ENCODE data around the gene KRTDAP. TPM values are rescaled to one million over a fixed set of nuclear protein-coding genes. Genes with fewer than 3 reads are reported as not detected.

Gene KRTDAP
- total and polyA plus RNA-seq, 10 of the 15 experiments (the other 5 are each of a cell fraction or from before 2014, with no cell fraction given), result 0.23 TPM; not detected in 9

DNA sequence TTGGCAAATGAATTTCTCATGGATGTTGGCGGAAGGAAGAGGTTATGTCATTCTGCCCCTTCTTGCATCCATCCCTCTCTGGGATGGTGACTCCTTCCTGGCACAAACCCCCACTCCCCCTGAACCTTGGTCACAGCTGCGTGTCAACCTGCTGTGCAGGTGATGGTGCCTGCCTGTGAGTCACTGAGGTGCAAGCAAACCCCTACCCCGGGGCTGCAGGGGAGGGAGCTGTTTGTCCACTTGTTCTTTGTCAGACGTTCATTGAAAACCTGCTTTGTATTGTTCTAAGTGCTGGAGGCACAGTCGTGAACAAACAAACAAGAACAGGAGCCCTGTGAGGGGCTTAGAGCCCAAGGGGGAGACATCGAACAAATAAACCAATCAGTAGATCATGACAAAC lies 41.0 kb upstream of the KRTDAP start:
- ChIA-PET RAD21 (ENCODE audit: unreplicated experiment) (no interaction called here), CTCF (interaction anchor here (2.8 to 3.3 kb wide), 2 partner anchors 17 to 21 kb away, joined by 7 to 11 read pairs; no protein-coding TSS in a partner anchor), POLR2A (no interaction called here), SMC1A (ENCODE audit: uncharacterized antibody, unreplicated experiment) (interaction anchor here (0.9 to 1.0 kb wide), 2 partner anchors 23 to 219 kb away, joined by 3 read pairs; no protein-coding TSS in a partner anchor)
- FAIRE-seq (no peak), DNase-seq (ENCODE audit: low read depth, low spot score) (no peak), ATAC-seq (no peak)
- H3K36me3 ChIP-seq (ENCODE audit: control insufficient read depth in 2 of 2, insufficient read depth in 2 of 2, low read length in 1 of 2), result no peaks in the 10 kb centered on the region
- peaks cover 0 to 13% of the 10 kb centered on the region in 2 experiments; a peak in 3 of 4 replicates for H3K27me3 ChIP-seq (replicated peaks in 1 of 2; ENCODE audit: control insufficient read depth in 2 of 2, insufficient read depth in 2 of 2, low read length in 1 of 2)
- TF ChIP-seq HDAC6 (IDR thresholded peaks at IDR 0.05; ENCODE audit: unreplicated experiment) (no peak), FOXK2 (IDR thresholded peaks at IDR 0.05) (no peak), POU2F2 (IDR thresholded peaks at IDR 0.05; ENCODE audit: borderline replicate concordance, low read depth, low read length) (no peak), IKZF2 (IDR thresholded peaks at IDR 0.05) (no peak), MEF2B (IDR thresholded peaks at IDR 0.05; ENCODE audit: partially characterized antibody, poor library complexity, severe bottlenecking) (no peak), POLR2AphosphoS5 (IDR thresholded peaks at IDR 0.05; ENCODE audit: low read length) (no peak), MEF2A (IDR thresholded peaks at IDR 0.05; ENCODE audit: insufficient read depth, low read depth, low read length) (no peak), LARP7 (IDR thresholded peaks at IDR 0.05) (no peak), BMI1 (IDR thresholded peaks at IDR 0.05; ENCODE audit: borderline replicate concordance) (no peak), SUPT20H (IDR thresholded peaks at IDR 0.05; ENCODE audit: borderline replicate concordance, control insufficient read depth, low read depth, low read length) (no peak), ZZZ3 (IDR thresholded peaks at IDR 0.05; ENCODE audit: control insufficient read depth, insufficient read length, low read depth) (no peak), NFYA (IDR thresholded peaks at IDR 0.05; ENCODE audit: borderline replicate concordance, low read depth, low read length) (no peak), FOXM1 (IDR thresholded peaks at IDR 0.05; ENCODE audit: low read depth, low read length) (no peak), CHD1 (IDR thresholded peaks at IDR 0.05; ENCODE audit: low read depth, low read length) (no peak), IRF4 (IDR thresholded peaks at IDR 0.05; ENCODE audit: low read depth, low read length) (no peak), TARDBP (IDR thresholded peaks at IDR 0.05; ENCODE audit: borderline replicate concordance) (no peak), RUNX3 (IDR thresholded peaks at IDR 0.05; ENCODE audit: low read length) (no peak)
- TF ChIP-seq, protein P1, sequence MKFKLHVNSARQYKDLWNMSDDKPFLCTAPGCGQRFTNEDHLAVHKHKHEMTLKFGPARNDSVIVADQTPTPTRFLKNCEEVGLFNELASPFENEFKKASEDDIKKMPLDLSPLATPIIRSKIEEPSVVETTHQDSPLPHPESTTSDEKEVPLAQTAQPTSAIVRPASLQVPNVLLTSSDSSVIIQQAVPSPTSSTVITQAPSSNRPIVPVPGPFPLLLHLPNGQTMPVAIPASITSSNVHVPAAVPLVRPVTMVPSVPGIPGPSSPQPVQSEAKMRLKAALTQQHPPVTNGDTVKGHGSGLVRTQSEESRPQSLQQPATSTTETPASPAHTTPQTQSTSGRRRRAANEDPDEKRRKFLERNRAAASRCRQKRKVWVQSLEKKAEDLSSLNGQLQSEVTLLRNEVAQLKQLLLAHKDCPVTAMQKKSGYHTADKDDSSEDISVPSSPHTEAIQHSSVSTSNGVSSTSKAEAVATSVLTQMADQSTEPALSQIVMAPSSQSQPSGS (IDR thresholded peaks at IDR 0.05; ENCODE audit: low read length), result no peak
- TF ChIP-seq, protein P2, sequence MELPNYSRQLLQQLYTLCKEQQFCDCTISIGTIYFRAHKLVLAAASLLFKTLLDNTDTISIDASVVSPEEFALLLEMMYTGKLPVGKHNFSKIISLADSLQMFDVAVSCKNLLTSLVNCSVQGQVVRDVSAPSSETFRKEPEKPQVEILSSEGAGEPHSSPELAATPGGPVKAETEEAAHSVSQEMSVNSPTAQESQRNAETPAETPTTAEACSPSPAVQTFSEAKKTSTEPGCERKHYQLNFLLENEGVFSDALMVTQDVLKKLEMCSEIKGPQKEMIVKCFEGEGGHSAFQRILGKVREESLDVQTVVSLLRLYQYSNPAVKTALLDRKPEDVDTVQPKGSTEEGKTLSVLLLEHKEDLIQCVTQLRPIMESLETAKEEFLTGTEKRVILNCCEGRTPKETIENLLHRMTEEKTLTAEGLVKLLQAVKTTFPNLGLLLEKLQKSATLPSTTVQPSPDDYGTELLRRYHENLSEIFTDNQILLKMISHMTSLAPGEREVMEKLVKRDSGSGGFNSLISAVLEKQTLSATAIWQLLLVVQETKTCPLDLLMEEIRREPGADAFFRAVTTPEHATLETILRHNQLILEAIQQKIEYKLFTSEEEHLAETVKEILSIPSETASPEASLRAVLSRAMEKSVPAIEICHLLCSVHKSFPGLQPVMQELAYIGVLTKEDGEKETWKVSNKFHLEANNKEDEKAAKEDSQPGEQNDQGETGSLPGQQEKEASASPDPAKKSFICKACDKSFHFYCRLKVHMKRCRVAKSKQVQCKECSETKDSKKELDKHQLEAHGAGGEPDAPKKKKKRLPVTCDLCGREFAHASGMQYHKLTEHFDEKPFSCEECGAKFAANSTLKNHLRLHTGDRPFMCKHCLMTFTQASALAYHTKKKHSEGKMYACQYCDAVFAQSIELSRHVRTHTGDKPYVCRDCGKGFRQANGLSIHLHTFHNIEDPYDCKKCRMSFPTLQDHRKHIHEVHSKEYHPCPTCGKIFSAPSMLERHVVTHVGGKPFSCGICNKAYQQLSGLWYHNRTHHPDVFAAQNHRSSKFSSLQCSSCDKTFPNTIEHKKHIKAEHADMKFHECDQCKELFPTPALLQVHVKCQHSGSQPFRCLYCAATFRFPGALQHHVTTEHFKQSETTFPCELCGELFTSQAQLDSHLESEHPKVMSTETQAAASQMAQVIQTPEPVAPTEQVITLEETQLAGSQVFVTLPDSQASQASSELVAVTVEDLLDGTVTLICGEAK (IDR thresholded peaks at IDR 0.05; ENCODE audit: borderline replicate concordance), result no peak
- TF ChIP-seq, protein P3, sequence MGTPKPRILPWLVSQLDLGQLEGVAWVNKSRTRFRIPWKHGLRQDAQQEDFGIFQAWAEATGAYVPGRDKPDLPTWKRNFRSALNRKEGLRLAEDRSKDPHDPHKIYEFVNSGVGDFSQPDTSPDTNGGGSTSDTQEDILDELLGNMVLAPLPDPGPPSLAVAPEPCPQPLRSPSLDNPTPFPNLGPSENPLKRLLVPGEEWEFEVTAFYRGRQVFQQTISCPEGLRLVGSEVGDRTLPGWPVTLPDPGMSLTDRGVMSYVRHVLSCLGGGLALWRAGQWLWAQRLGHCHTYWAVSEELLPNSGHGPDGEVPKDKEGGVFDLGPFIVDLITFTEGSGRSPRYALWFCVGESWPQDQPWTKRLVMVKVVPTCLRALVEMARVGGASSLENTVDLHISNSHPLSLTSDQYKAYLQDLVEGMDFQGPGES (IDR thresholded peaks at IDR 0.05), result no peak
- intact Hi-C loops (cut with micrococcal nuclease; ENCODE audit: unreplicated experiment) (no loop called here), in situ Hi-C loops (cut with MboI) (no loop called here)
- H3K79me2 ChIP-seq (ENCODE audit: control insufficient read depth, insufficient read depth, low read length), result no peaks in the 10 kb centered on the region
- no peak overlapping the region for H3K4me3 ChIP-seq
- no peak overlapping the region for H3K9ac ChIP-seq (ENCODE audit: control insufficient read depth, insufficient read depth, low read length)
- no peak overlapping the region for H2AFZ ChIP-seq (ENCODE audit: control insufficient read depth, low read depth, low read length)
- peaks cover 7% of the 10 kb centered on the region for H3K4me1 ChIP-seq (ENCODE audit: control insufficient read depth, insufficient read depth, low read length)
- H3K27ac ChIP-seq (ENCODE audit: control insufficient read depth, insufficient read depth), result no peak overlapping the region
- H3K4me2 ChIP-seq (ENCODE audit: control insufficient read depth, insufficient read depth), result no peak overlapping the region
- H3K9me3 ChIP-seq (replicated peaks; ENCODE audit: control insufficient read depth, insufficient read depth, low read length), result no peaks in the 10 kb centered on the region
- H4K20me1 ChIP-seq (ENCODE audit: control insufficient read depth, insufficient read depth), result no peaks in the 10 kb centered on the region
- 35% methylated on average over 6 of the region's 6 CpGs for WGBS (ENCODE audit: insufficient coverage, insufficient replicate concordance, low lambda C conversion rate, missing lambda C conversion rate)
- BruUV-seq (replicated peaks), result no TSS peak

Measured in GM12878 (cell line).